ENCODE measurements around the gene HDAC7. TPM values are rescaled to one million over a fixed set of nuclear protein-coding genes. Genes with fewer than 3 reads are reported as not detected.

The HDAC7 gene
- total and polyA plus RNA-seq, 2 experiments from 2014 or later: 41.3 to 60.1 TPM

DNA sequence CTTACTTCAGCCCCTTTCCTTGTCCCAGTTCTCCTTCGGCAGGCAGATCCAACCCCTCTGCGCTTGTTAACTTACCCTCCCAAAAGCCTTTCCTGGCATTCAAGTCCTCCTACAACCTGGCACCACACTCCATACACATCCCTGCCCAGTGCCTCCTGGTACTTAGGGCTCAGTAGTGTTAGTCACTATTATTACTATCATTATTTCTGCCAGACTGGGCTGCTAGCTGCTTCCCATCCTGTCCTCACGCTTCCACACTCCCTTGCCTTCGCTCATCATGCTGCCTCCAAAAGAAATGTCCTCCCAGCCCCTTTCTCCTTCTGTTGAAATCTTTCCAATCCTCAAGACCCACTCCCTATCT lies 1.6 kb upstream of the HDAC7 start:
- H3K4me2 ChIP-seq: peak overlapping the region; percentile 99
- Mint-ChIP-seq H3K4me3 (peak overlapping the region; percentile 90), H3K9me3 (no peaks in the 10 kb centered on the region), H3K4me1 (peaks cover 59% of the 10 kb centered on the region), H3K36me3 (ENCODE audit: low read depth) (peaks cover 4% of the 10 kb centered on the region; the same call in 2 of the 3 replicates), H3K27ac (peak overlapping the region; percentile 99), H3K27me3 (ENCODE audit: insufficient read depth, low read depth, poor library complexity) (peaks cover 22% of the 10 kb centered on the region)
- H3K79me2 ChIP-seq (replicated peaks; ENCODE audit: insufficient read depth): peaks cover 35% of the 10 kb centered on the region
- TF ChIP-seq CREB1 (CRISPR knock-in tag; IDR thresholded peaks at IDR 0.05; ENCODE audit: low read depth) (no peak), NANOG (IDR thresholded peaks at IDR 0.05; ENCODE audit: borderline replicate concordance) (no peak), ZNF331 (CRISPR knock-in tag; IDR thresholded peaks at IDR 0.05; ENCODE audit: low read depth) (no peak), POLR2AphosphoS5 (IDR thresholded peaks at IDR 0.05; ENCODE audit: low read depth) (no peak), EZH2phosphoT487 (IDR thresholded peaks at IDR 0.05; ENCODE audit: unreplicated experiment) (no peak), EZH2 (IDR thresholded peaks at IDR 0.05; ENCODE audit: low read depth, unreplicated experiment) (no peak), JUNB (IDR thresholded peaks at IDR 0.05; ENCODE audit: unreplicated experiment) (no peak), ZNF114 (CRISPR knock-in tag; IDR thresholded peaks at IDR 0.05) (no peak), STAT1 (IDR thresholded peaks at IDR 0.05; ENCODE audit: unreplicated experiment) (no peak)
- TF ChIP-seq, protein P1, sequence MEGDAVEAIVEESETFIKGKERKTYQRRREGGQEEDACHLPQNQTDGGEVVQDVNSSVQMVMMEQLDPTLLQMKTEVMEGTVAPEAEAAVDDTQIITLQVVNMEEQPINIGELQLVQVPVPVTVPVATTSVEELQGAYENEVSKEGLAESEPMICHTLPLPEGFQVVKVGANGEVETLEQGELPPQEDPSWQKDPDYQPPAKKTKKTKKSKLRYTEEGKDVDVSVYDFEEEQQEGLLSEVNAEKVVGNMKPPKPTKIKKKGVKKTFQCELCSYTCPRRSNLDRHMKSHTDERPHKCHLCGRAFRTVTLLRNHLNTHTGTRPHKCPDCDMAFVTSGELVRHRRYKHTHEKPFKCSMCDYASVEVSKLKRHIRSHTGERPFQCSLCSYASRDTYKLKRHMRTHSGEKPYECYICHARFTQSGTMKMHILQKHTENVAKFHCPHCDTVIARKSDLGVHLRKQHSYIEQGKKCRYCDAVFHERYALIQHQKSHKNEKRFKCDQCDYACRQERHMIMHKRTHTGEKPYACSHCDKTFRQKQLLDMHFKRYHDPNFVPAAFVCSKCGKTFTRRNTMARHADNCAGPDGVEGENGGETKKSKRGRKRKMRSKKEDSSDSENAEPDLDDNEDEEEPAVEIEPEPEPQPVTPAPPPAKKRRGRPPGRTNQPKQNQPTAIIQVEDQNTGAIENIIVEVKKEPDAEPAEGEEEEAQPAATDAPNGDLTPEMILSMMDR (conservative IDR thresholded peaks at IDR 0.05; ENCODE audit: low read depth in 2 of 2): no peak
- TF ChIP-seq, protein P2, sequence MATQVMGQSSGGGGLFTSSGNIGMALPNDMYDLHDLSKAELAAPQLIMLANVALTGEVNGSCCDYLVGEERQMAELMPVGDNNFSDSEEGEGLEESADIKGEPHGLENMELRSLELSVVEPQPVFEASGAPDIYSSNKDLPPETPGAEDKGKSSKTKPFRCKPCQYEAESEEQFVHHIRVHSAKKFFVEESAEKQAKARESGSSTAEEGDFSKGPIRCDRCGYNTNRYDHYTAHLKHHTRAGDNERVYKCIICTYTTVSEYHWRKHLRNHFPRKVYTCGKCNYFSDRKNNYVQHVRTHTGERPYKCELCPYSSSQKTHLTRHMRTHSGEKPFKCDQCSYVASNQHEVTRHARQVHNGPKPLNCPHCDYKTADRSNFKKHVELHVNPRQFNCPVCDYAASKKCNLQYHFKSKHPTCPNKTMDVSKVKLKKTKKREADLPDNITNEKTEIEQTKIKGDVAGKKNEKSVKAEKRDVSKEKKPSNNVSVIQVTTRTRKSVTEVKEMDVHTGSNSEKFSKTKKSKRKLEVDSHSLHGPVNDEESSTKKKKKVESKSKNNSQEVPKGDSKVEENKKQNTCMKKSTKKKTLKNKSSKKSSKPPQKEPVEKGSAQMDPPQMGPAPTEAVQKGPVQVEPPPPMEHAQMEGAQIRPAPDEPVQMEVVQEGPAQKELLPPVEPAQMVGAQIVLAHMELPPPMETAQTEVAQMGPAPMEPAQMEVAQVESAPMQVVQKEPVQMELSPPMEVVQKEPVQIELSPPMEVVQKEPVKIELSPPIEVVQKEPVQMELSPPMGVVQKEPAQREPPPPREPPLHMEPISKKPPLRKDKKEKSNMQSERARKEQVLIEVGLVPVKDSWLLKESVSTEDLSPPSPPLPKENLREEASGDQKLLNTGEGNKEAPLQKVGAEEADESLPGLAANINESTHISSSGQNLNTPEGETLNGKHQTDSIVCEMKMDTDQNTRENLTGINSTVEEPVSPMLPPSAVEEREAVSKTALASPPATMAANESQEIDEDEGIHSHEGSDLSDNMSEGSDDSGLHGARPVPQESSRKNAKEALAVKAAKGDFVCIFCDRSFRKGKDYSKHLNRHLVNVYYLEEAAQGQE (IDR thresholded peaks at IDR 0.05; ENCODE audit: unreplicated experiment): no peak
- TF ChIP-seq, protein P3, sequence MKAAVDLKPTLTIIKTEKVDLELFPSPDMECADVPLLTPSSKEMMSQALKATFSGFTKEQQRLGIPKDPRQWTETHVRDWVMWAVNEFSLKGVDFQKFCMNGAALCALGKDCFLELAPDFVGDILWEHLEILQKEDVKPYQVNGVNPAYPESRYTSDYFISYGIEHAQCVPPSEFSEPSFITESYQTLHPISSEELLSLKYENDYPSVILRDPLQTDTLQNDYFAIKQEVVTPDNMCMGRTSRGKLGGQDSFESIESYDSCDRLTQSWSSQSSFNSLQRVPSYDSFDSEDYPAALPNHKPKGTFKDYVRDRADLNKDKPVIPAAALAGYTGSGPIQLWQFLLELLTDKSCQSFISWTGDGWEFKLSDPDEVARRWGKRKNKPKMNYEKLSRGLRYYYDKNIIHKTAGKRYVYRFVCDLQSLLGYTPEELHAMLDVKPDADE (IDR thresholded peaks at IDR 0.05): no peak
- TF ChIP-seq, protein P4, sequence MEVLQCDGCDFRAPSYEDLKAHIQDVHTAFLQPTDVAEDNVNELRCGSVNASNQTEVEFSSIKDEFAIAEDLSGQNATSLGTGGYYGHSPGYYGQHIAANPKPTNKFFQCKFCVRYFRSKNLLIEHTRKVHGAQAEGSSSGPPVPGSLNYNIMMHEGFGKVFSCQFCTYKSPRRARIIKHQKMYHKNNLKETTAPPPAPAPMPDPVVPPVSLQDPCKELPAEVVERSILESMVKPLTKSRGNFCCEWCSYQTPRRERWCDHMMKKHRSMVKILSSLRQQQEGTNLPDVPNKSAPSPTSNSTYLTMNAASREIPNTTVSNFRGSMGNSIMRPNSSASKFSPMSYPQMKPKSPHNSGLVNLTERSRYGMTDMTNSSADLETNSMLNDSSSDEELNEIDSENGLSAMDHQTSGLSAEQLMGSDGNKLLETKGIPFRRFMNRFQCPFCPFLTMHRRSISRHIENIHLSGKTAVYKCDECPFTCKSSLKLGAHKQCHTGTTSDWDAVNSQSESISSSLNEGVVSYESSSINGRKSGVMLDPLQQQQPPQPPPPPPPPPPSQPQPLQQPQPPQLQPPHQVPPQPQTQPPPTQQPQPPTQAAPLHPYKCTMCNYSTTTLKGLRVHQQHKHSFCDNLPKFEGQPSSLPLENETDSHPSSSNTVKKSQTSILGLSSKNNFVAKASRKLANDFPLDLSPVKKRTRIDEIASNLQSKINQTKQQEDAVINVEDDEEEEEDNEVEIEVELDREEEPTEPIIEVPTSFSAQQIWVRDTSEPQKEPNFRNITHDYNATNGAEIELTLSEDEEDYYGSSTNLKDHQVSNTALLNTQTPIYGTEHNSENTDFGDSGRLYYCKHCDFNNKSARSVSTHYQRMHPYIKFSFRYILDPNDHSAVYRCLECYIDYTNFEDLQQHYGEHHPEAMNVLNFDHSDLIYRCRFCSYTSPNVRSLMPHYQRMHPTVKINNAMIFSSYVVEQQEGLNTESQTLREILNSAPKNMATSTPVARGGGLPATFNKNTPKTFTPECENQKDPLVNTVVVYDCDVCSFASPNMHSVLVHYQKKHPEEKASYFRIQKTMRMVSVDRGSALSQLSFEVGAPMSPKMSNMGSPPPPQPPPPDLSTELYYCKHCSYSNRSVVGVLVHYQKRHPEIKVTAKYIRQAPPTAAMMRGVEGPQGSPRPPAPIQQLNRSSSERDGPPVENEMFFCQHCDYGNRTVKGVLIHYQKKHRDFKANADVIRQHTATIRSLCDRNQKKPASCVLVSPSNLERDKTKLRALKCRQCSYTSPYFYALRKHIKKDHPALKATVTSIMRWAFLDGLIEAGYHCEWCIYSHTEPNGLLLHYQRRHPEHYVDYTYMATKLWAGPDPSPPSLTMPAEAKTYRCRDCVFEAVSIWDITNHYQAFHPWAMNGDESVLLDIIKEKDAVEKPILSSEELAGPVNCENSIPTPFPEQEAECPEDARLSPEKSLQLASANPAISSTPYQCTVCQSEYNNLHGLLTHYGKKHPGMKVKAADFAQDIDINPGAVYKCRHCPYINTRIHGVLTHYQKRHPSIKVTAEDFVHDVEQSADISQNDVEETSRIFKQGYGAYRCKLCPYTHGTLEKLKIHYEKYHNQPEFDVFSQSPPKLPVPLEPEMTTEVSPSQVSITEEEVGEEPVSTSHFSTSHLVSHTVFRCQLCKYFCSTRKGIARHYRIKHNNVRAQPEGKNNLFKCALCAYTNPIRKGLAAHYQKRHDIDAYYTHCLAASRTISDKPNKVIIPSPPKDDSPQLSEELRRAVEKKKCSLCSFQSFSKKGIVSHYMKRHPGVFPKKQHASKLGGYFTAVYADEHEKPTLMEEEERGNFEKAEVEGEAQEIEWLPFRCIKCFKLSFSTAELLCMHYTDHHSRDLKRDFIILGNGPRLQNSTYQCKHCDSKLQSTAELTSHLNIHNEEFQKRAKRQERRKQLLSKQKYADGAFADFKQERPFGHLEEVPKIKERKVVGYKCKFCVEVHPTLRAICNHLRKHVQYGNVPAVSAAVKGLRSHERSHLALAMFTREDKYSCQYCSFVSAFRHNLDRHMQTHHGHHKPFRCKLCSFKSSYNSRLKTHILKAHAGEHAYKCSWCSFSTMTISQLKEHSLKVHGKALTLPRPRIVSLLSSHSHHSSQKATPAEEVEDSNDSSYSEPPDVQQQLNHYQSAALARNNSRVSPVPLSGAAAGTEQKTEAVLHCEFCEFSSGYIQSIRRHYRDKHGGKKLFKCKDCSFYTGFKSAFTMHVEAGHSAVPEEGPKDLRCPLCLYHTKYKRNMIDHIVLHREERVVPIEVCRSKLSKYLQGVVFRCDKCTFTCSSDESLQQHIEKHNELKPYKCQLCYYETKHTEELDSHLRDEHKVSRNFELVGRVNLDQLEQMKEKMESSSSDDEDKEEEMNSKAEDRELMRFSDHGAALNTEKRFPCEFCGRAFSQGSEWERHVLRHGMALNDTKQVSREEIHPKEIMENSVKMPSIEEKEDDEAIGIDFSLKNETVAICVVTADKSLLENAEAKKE (CRISPR knock-in tag; IDR thresholded peaks at IDR 0.05): no peak
- no peaks in the 10 kb centered on the region; the same call in 1 of the 2 replicates for H3F3A ChIP-seq (replicated peaks; ENCODE audit: low read depth)
- peaks cover 56% of the 10 kb centered on the region for H3K4me1 ChIP-seq (ENCODE audit: insufficient read depth)
- 0 out of 2 replicates have a peak, but pooled peaks cover 3% of the 10 kb centered on the region for H3K9me2 ChIP-seq (ENCODE audit: insufficient read depth)
- H3K27me3 ChIP-seq (ENCODE audit: insufficient read depth): no peaks in the 10 kb centered on the region
- ATAC-seq (no peak), DNase-seq (ENCODE audit: low spot score) (no peak)
- H3K36me3 ChIP-seq (ENCODE audit: insufficient read depth): no peaks in the 10 kb centered on the region
- peak overlapping the region; percentile 87 for H3K4me3 ChIP-seq
- peak overlapping the region; percentile 96 for H3K27ac ChIP-seq (ENCODE audit: low read depth)
- no peaks in the 10 kb centered on the region; the same call in 1 of the 2 replicates for H4K20me1 ChIP-seq (replicated peaks; ENCODE audit: insufficient read depth)
- H2AFZ ChIP-seq: peak overlapping the region; percentile 77

Data from GM23338 (cell line).